ENCODE data around the gene FAM210A. TPM values are rescaled to one million over a fixed set of nuclear protein-coding genes. Genes with fewer than 3 reads are reported as not detected.
A peak's percentile ranks its signal among the peaks of the same experiment; 100 is the strongest.

The FAM210A gene
- total RNA-seq, 1 donor from 2014 or later, result 15.4 TPM

DNA sequence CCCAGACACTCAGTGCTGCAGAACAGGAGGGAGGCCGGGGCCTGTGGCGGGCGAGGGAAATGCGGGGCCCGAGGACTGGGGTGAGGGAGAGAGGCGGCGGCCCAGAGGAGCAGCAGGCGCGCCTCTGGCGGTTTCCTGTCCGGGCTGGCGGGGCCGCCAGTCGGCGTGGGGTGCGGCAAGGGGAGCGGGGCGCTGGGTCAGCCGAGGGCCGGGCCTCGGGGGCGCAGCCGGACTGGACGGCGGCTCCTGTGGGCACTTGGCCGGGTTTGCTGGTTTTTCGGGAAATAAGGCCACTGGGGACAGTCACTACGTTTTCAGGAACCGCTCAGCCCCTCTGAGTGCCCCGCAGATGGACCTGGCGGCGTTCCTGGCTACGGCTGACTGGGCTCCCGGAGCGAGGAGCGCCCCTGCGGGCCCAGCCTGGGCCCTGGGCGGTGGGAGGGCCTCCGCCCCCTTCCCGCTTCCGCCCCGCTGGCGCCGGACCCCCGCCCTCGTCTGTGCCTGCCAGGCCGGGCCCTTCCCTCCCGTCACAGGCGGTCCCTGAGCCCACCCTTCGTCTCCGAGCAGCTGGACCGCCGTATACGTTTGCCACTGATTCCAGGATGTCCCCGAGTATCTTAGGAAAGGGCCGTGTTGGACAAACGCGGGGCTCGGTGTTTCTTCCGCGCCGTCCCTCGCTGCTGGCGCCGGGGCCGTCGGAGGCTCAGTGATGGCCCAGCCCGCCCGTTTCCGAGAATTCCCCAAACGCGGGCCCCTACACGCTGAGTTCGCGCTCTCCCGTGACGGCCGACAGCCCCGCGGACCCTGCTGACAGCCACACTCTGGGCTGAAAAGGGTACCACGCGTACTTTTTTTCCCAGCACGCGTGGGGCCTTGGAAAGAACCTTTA, 84.6 kb downstream of the FAM210A start:
- Mint-ChIP-seq H3K4me1 (ENCODE audit: unreplicated experiment) (peaks cover 7% of the 10 kb centered on the region), H3K36me3 (ENCODE audit: low read depth, unreplicated experiment) (peaks cover 13% of the 10 kb centered on the region), H3K27me3 (ENCODE audit: unreplicated experiment) (peaks cover 12% of the 10 kb centered on the region), H3K4me3 (ENCODE audit: unreplicated experiment) (peak overlapping the region; percentile 83), H3K27ac (ENCODE audit: unreplicated experiment) (no peak overlapping the region), H3K9me3 (ENCODE audit: unreplicated experiment) (peaks cover 5% of the 10 kb centered on the region)
- TF ChIP-seq, protein P1, sequence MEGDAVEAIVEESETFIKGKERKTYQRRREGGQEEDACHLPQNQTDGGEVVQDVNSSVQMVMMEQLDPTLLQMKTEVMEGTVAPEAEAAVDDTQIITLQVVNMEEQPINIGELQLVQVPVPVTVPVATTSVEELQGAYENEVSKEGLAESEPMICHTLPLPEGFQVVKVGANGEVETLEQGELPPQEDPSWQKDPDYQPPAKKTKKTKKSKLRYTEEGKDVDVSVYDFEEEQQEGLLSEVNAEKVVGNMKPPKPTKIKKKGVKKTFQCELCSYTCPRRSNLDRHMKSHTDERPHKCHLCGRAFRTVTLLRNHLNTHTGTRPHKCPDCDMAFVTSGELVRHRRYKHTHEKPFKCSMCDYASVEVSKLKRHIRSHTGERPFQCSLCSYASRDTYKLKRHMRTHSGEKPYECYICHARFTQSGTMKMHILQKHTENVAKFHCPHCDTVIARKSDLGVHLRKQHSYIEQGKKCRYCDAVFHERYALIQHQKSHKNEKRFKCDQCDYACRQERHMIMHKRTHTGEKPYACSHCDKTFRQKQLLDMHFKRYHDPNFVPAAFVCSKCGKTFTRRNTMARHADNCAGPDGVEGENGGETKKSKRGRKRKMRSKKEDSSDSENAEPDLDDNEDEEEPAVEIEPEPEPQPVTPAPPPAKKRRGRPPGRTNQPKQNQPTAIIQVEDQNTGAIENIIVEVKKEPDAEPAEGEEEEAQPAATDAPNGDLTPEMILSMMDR (IDR thresholded peaks at IDR 0.05; ENCODE audit: unreplicated experiment), result no peak
- DNase-seq (ENCODE audit: low spot score), result peak; percentile 51

DNA sequence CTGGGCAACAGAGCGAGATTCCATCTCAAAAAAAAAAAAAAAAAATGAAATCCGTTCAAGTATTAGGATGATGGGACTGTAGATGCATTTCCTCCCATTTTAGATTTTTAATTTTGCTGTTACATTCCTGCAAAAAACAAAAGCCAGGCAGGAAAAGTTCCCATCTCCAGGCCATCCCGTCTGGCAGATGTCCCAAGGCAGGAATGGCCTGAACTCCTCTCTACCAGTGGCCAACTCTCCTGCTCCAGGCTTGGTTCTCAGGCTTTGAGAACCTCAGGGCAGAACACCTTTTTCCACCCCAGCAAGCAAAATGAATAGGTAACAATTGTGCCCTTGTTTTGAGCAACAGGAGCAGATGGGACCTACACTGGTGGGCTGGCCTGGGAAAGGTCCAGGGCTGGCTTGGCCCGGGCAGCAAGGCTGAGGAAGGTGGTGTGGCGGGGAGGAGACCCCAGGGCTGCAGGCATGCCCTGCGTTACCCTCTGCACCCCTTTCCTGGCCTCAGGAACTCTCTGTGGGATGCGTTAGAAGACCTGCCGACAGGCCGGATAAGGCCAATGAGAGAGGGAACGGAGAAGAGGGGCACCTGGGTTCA, 86.0 kb downstream of the FAM210A start:
- Mint-ChIP-seq H3K36me3 (ENCODE audit: low read depth, unreplicated experiment) (peaks cover 13% of the 10 kb centered on the region), H3K27ac (ENCODE audit: unreplicated experiment) (no peak overlapping the region), H3K4me3 (ENCODE audit: unreplicated experiment) (peak overlapping the region; percentile 83), H3K9me3 (ENCODE audit: unreplicated experiment) (peaks cover 5% of the 10 kb centered on the region), H3K4me1 (ENCODE audit: unreplicated experiment) (peaks cover 7% of the 10 kb centered on the region), H3K27me3 (ENCODE audit: unreplicated experiment) (peaks cover 10% of the 10 kb centered on the region)
- TF ChIP-seq, protein P1 (IDR thresholded peaks at IDR 0.05; ENCODE audit: unreplicated experiment), result no peak
- no peak for DNase-seq (ENCODE audit: low spot score)

DNA sequence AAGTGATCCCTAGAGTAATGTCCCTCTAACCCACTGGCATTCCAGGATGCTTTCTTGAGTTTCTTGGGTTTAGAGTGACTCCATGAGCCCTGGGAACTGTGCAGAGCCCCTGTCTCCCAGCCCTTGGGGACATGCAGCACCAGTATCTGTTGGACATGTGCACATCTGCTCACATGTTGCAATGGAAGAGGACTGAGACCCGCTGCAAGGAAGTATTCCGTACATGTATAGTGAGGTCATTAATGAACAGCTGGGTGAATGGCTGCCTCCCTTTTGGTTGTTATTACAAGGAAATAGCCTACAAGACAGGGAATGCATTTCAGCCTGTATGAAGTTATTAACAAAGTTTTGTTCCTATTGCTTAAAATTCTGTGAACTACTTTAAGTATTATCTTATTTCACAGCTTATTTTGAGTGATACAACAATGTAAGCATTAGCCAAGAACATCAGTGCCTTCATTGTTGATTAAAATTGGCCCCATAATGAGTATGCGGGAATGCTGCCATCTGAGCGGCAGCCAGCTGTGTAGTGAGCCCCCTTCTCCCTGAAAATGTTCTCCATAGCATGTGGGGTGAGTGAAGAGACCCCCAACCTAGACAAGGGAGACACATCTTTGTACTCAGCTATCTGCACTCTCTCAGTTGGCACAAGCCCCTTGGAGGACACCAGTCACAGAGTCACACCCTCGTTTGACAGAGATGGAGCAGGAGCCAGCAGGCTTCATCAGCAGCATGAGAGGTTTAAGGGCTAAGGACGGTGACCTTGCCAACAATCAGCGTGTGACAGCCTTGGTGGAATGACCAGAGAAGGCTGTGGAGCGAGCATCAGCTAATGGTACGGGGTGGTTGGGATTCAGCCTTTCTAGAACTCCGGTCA, 87.4 kb downstream of the FAM210A start:
- Mint-ChIP-seq H3K4me3 (ENCODE audit: unreplicated experiment) (no peak overlapping the region), H3K9me3 (ENCODE audit: unreplicated experiment) (peaks cover 5% of the 10 kb centered on the region), H3K4me1 (ENCODE audit: unreplicated experiment) (peaks cover 7% of the 10 kb centered on the region), H3K36me3 (ENCODE audit: low read depth, unreplicated experiment) (peaks cover 10% of the 10 kb centered on the region), H3K27me3 (ENCODE audit: unreplicated experiment) (peaks cover 10% of the 10 kb centered on the region), H3K27ac (ENCODE audit: unreplicated experiment) (no peak overlapping the region)
- DNase-seq (ENCODE audit: low spot score), result no peak
- TF ChIP-seq, protein P1 (IDR thresholded peaks at IDR 0.05; ENCODE audit: unreplicated experiment), result no peak

DNA sequence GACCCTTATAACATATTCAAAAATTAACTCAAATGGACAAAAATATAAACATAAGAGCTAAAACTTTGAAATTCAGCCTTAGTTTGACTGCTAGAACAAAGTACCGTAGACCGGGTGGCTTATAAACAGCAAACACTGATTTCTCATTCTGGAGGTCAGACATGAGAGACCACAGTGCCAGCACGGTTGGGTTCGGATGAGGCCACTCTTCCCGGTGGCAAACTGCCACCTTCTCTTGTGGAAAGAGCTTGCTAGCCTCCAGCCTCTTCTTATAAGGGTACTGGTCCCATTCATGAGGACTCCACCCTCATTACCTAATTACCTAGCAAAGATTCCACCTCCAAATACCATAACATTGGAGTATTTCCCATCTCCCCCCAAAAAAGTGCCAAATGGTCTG, 91.3 kb downstream of the FAM210A start:
- peaks cover 3% of the 10 kb centered on the region for H3K27me3 Mint-ChIP-seq (ENCODE audit: unreplicated experiment)
- no peak overlapping the region for H3K27ac Mint-ChIP-seq (ENCODE audit: unreplicated experiment)
- peaks cover 6% of the 10 kb centered on the region for H3K36me3 Mint-ChIP-seq (ENCODE audit: low read depth, unreplicated experiment)
- H3K4me1 Mint-ChIP-seq (ENCODE audit: unreplicated experiment), result peaks cover under 1% of the 10 kb centered on the region
- H3K9me3 Mint-ChIP-seq (ENCODE audit: unreplicated experiment), result no peaks in the 10 kb centered on the region
- TF ChIP-seq, protein P1 (IDR thresholded peaks at IDR 0.05; ENCODE audit: unreplicated experiment), result no peak
- no peak overlapping the region for H3K4me3 Mint-ChIP-seq (ENCODE audit: unreplicated experiment)
- no peak for DNase-seq (ENCODE audit: low spot score)
